Ovary (tissue), 9 donors: ENCODE measurements around the gene NWD2. TPM values are rescaled to one million over a fixed set of nuclear protein-coding genes. Genes with fewer than 3 reads are reported as not detected.

Source experiments
- DNase-seq, 5 donors: peaks; one replicate each; pipeline ENCODE4 v3.0.0-alpha.2; 2019 to 2020
- H3K27ac ChIP-seq, 2 donors: fragments of 200-600 bp; one replicate each; pipeline versions ENCODE4 v1.5.1 to v1.8.0; 2019 to 2022
- H3K27me3 ChIP-seq: fragments of 200-600 bp; one replicate; pipeline ENCODE4 v1.8.0; 2022
- H3K36me3 ChIP-seq: fragments of 200-600 bp; sonication (generic); one replicate; pipeline ENCODE4 v1.5.1; 2019
- H3K4me1 ChIP-seq: one replicate; pipeline ENCODE4 v1.8.1; 2013; ENCODE audit warnings: mild to moderate bottlenecking, moderate library complexity; ENCODE audit not compliant: insufficient read depth
- H3K4me3 ChIP-seq: fragments of 200-600 bp; sonication (generic); one replicate; pipeline ENCODE4 v1.5.1; 2017
- H3K9me3 ChIP-seq, 2 donors: fragments of 200-600 bp in 1 of 2; sonication (generic) in 1 of 2; one replicate each; pipeline versions ENCODE4 v1.5.1 to v1.8.1; 2013 to 2019; ENCODE audit warnings: mild to moderate bottlenecking in 1 of 2, moderate library complexity in 1 of 2
- EP300 ChIP-seq: sonication (generic); formaldehyde crosslinking; IDR thresholded peaks from one replicate; pipeline ENCODE4 v1.6.1; 2017; ENCODE audit warnings: antibody characterized with exemption
- POLR2A ChIP-seq: fragments of 450-650 bp; IDR thresholded peaks from one replicate; pipeline ENCODE4 v1.6.1; 2017; ENCODE audit warnings: antibody characterized with exemption, mild to moderate bottlenecking, moderate library complexity
- WGBS, 3 donors: extraction: QIAGEN DNeasy Blood & Tissue Kit in 1 of 3; methylation state at CpG; one replicate each; pipeline versions ENCODE4 v1.1.5 to v1.1.7; 2013 to 2017; 5-methylcytosine and 5-hydroxymethylcytosine counted together
- intact Hi-C, 4 donors: fragments of 100-400 bp; cut with DNase I; formaldehyde crosslinking; loops; one replicate each; pipeline versions ENCODE4 v1.11.0 to v1.15.1; 2022 to 2023
- polyA plus RNA-seq, 2 donors: library from polyadenylated mRNA; stranded (reverse); fragments of 200-250 nt in 1 of 2; fragments of 350-450 nt in 1 of 2; fragmentation: Illumina TruSeq in 1 of 2; extraction: RNeasy Lipid Tissue Mini Kit (QIAGEN cat#74804) in 1 of 2; gene quantifications; one replicate each; pipeline ENCODE4 v1.2.3, GENCODE V29; 2013 to 2014
- total RNA-seq, 7 donors: library from RNA; depleted of rRNA in 2 of 7; stranded (reverse); fragments of >200 nt in 2 of 7; fragmentation: NEBNext Ultra II Directional in 3 of 7; extraction: Animal tissue kit (Norgen Biotek cat#: 25700) in 3 of 7; gene quantifications; one replicate each; pipeline versions ENCODE4 v1.1.0 to v1.2.4, GENCODE V29; 2016 to 2023
- TF ChIP-seq, protein P1 (sequence below), 3 donors: fragments of 450-650 bp in 2 of 3; fragments of 200-600 bp in 1 of 3; IDR thresholded peaks; one replicate each; pipeline versions ENCODE4 v1.5.1 to v1.8.0; 2016 to 2022; ENCODE audit warnings: antibody characterized with exemption in 3 of 3, mild to moderate bottlenecking in 1 of 3
- donor health status: DM: no; HTN: no; CAD: no; lungs with moderate emphysema.
- donor health status: DM: no; HTN: no; CAD: no.
- donor health status: Bipolar disorder and iron deficiency.
- donor health status: DM: yes; HTN: yes; CAD: no.
- donor health status: DM: no; HTN: no; CAD: no.
- donor health status: DM: yes; HTN: yes; CAD: no.

NWD2 gene
- total and polyA plus RNA-seq, 9 donors = 0.01 to 0.11 TPM; not detected in 7

DNA sequence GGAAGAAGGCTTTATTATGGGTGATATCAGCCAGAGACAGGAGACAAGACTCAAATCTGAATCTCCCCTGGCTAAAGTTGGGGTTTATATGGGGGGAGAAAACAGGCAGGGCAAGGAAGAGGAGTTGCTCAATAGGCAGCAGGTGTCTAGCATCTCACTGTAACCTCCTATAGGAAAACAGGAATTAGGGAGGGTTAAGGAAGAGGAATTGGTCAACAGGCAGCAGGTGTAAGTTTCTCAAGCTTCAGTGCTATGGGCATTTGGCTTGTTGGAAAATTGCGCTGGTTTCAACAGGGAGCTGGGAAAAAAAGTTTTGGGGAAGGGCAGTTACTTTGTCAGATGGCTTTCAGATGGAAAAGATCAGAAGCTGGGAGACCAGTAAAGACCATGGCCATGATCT is 206.4 kb downstream of the NWD2 start:
- Histone ChIP-seq H3K27me3 (no peaks in the 10 kb centered on the region), H3K9me3 (no peaks in the 10 kb centered on the region), H3K4me1 (peaks cover 1% of the 10 kb centered on the region), H3K4me3 (no peak overlapping the region), H3K36me3 (no peaks in the 10 kb centered on the region), H3K27ac (no peak overlapping the region)
- DNase-seq = no peak
- intact Hi-C loops = no loop called here
- TF ChIP-seq EP300 (no peak), POLR2A (no peak)
- TF ChIP-seq, protein P1, sequence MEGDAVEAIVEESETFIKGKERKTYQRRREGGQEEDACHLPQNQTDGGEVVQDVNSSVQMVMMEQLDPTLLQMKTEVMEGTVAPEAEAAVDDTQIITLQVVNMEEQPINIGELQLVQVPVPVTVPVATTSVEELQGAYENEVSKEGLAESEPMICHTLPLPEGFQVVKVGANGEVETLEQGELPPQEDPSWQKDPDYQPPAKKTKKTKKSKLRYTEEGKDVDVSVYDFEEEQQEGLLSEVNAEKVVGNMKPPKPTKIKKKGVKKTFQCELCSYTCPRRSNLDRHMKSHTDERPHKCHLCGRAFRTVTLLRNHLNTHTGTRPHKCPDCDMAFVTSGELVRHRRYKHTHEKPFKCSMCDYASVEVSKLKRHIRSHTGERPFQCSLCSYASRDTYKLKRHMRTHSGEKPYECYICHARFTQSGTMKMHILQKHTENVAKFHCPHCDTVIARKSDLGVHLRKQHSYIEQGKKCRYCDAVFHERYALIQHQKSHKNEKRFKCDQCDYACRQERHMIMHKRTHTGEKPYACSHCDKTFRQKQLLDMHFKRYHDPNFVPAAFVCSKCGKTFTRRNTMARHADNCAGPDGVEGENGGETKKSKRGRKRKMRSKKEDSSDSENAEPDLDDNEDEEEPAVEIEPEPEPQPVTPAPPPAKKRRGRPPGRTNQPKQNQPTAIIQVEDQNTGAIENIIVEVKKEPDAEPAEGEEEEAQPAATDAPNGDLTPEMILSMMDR (IDR thresholded peaks at IDR 0.05) = no peak
- WGBS, 3 donors = 85 to 100% (median 86%) methylated on average over 1 of the region's 1 CpG

DNA sequence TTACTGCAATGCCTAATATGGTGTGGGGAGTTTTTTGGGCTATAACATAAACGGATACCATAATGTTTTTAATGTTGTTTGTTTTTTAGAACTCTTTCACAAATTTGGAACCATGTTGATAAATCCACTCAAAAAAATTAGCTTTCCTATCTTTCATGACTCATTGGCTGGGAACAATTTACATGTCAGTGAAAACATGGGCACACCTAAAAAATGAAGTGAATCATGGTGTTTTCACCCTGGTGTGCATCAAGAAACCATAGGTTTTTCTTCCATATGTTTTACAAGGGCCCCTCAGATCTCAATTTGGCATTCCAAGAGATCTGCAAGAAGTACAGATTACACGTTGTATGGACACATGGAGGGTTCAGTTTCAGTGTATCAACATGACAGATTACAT is 207.1 kb downstream of the NWD2 start:
- peaks cover 1% of the 10 kb centered on the region for H3K4me1 ChIP-seq
- no peak overlapping the region for H3K4me3 ChIP-seq
- 50 to 67% (median 52%) methylated on average over 2 of the region's 2 CpGs for WGBS, 3 donors
- no peaks in the 10 kb centered on the region for H3K27me3 ChIP-seq
- TF ChIP-seq POLR2A (no peak), EP300 (no peak)
- TF ChIP-seq, protein P1 (IDR thresholded peaks at IDR 0.05) = no peak
- no peaks in the 10 kb centered on the region for H3K36me3 ChIP-seq
- no peak overlapping the region for H3K27ac ChIP-seq
- H3K9me3 ChIP-seq = no peaks in the 10 kb centered on the region
- intact Hi-C loops = no loop called here
- no peak for DNase-seq

DNA sequence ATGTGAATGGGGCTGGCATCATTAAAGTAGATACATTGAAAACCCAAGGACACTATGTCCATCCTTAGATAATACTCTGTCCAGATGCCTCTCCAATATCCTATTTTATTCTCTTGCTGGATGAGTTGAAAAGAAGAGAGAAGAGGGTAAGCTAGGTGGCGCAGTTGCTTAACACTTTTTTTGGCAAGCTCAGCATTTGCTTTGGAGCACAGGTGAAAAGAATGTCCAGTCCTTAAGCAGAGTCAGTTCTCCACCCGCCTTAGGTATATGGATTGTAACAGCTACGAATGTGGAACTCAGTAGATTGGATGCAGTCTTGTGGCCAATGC is 208.4 kb downstream of the NWD2 start:
- Histone ChIP-seq H3K4me3 (peak overlapping the region; percentile 47), H3K4me1 (peaks cover 1% of the 10 kb centered on the region), H3K27ac (no peak overlapping the region), H3K27me3 (no peaks in the 10 kb centered on the region), H3K36me3 (no peaks in the 10 kb centered on the region), H3K9me3 (no peaks in the 10 kb centered on the region)
- intact Hi-C loops = no loop called here
- no peak for DNase-seq
- TF ChIP-seq EP300 = no peak
- no peak for TF ChIP-seq POLR2A
- TF ChIP-seq, protein P1 (IDR thresholded peaks at IDR 0.05) = no peak
- WGBS, 3 donors = 0 to 3% (median 2%) methylated on average over 3 of the region's 3 CpGs

DNA sequence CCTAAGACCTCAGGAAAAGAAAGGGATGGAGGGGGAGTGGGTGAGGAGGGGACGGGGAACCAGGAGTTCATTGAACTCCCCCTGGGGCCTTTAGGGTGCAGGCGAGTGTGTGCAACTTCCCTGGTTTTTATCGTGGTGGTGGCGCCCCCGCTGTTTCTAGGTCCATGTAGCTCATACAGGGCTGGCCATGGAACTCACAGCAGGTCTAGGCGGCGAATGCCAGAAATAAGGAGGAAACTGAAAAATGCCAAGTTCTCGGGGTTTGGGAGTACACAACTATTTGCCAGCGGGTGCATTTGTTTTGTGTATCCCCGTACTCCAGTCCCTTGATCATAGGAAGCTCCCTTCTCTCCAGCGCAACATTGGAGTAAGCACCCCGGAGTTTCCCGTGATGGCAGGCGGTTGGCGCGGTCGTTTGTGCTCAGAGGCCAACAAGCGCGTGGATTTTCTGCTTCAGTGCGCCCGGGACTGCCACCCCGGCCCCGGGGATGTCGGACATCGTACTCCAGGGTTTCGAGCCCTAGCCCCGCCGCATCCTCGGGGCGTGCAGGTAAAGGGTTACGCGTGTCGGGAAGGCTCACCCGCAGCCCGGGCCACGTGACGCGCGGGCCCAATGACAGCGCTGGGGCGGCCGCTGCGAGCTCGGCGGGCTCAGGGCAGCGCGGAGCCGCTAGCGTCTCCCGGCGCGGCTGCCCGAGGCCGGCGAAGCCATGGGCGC is 208.9 kb downstream of the NWD2 start:
- H3K27me3 ChIP-seq = no peaks in the 10 kb centered on the region

More for the DNA sequence above, 208.9 kb downstream of the NWD2 start:
- 1 to 2% (median 2%) methylated on average over 37 to 56 of the region's 56 CpGs for WGBS, 3 donors
- intact Hi-C loops = no loop called here
- H3K36me3 ChIP-seq = no peaks in the 10 kb centered on the region
- peaks cover 1% of the 10 kb centered on the region for H3K4me1 ChIP-seq
- H3K27ac ChIP-seq = no peak overlapping the region
- TF ChIP-seq, protein P1 (IDR thresholded peaks at IDR 0.05) = no peak
- no peak for TF ChIP-seq EP300
- no peak for TF ChIP-seq POLR2A
- H3K9me3 ChIP-seq = no peaks in the 10 kb centered on the region
- peak in 2 of 5 donors; percentile 18 to 35 for DNase-seq
- H3K4me3 ChIP-seq = peak overlapping the region; percentile 47
